Stimulated activated naive CD8-positive, alpha-beta T cell treated with anti-CD3 and anti-CD28 coated beads, Interleukin-15, Interleukin-2, amounts not matched to agents 100 ng/mL and 50 ng/mL, for 24 hours (primary cell): Measurements from ENCODE around the gene CDC42EP5.

Experiments used
- H3K27ac Mint-ChIP-seq: one replicate; pipeline ENCODE4 v1.8.0; 2021; ENCODE audit warnings: mild to moderate bottlenecking, mixed read lengths
- H3K27me3 Mint-ChIP-seq: one replicate; pipeline ENCODE4 v1.8.0; 2021; ENCODE audit warnings: mixed read lengths
- H3K36me3 Mint-ChIP-seq: one replicate; pipeline ENCODE4 v1.8.0; 2021; ENCODE audit warnings: low read depth, mixed read lengths
- H3K4me1 Mint-ChIP-seq: one replicate; pipeline ENCODE4 v1.8.0; 2021; ENCODE audit warnings: low read depth, mixed read lengths
- H3K4me3 Mint-ChIP-seq: one replicate; pipeline ENCODE4 v1.8.0; 2021; ENCODE audit warnings: mild to moderate bottlenecking, mixed read lengths
- H3K9me3 Mint-ChIP-seq: one replicate; pipeline ENCODE4 v1.8.0; 2021; ENCODE audit warnings: mixed read lengths

CDC42EP5 gene

DNA sequence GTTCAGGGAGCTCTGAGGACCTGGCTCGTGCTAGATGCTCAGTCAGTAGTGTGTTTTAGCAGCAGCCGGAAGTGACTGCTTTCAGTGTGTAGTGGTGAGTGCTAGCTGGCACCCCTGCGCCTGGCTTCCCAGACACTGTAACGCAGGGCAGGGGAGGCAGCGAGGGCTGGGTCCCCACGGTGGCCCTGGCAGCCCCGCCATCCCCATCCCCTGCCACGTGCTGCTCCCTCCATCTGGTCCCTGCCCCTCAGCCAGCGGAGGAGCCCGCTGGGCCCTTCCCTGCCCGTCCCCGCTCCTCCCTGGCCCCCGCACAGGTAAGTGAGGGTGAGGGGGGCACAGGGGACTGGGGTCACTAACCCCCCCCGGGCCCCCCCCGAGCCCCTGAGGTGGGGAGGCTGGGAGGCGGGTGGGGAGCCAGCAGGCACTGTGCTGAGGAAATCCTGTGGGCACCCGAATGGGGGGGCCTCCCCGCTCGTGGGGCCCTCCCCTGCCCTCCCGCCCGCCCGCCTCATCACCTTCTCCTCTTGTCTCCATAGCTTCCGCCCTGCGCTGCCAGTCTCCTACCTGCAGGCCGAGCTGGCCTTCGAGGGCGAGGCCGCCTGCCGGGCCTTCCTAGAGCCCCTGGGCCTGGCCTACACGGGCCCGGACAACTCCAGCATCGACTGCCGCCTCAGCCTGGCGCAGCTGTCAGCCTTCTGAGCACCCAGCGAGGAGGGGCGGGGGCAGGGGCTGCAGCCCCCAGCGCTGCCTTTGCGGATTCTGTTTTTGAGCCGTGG is 12.7 kb downstream of the CDC42EP5 start:
- Mint-ChIP-seq H3K4me1 (peaks cover 34% of the 10 kb centered on the region), H3K9me3 (no peaks in the 10 kb centered on the region), H3K4me3 (no peak overlapping the region), H3K36me3 (peaks cover 34% of the 10 kb centered on the region), H3K27ac (peak overlapping the region; percentile 4), H3K27me3 (no peaks in the 10 kb centered on the region)

DNA sequence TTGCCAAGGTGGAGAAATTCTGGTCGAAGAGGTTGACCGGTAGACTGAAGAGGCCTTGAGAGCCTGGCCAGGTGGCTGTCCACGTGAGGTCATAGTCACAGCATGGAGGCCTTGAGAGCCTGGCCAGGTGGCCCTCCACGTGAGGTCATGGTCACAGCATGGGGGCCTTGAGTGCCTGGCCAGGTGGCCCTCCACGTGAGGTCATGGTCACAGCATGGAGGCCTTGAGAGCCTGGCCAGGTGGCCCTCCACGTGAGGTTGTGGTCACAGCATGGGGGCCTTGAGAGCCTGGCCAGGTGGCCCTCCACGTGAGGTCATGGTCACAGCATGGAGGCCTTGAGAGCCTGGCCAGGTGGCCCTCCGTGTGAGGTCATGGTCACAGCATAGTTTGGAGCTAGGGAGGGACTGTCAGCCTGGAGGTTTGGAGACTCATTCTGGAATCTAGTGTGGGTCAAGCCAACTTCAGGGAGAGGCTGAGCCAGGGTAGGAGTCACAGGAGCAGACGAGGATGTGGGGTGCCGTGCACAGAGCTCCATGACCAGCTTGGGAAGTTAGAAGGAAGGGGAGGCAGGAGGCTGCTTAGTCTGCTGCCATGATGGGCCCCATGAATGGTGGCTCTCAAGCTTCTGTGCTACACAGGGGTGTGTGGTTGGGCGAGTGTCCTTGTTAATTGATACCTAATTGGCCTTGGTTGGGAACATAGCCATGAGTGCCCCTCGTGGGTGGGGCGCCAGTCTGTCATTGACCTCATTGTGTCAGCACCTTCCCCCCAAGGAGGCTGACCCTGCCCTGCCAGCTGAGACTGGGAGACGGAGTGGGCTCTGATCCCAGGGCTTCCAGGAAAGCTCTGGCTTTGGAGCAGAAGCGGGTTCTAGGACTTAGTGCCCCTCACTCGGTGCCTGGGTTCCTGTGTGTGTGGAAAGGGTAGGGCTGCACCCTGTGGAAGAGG is 13.5 kb downstream of the CDC42EP5 start:
- Mint-ChIP-seq H3K4me1 (peaks cover 31% of the 10 kb centered on the region), H3K36me3 (peaks cover 41% of the 10 kb centered on the region), H3K4me3 (no peak overlapping the region), H3K9me3 (no peaks in the 10 kb centered on the region), H3K27ac (peak overlapping the region; percentile 87), H3K27me3 (no peaks in the 10 kb centered on the region)

DNA sequence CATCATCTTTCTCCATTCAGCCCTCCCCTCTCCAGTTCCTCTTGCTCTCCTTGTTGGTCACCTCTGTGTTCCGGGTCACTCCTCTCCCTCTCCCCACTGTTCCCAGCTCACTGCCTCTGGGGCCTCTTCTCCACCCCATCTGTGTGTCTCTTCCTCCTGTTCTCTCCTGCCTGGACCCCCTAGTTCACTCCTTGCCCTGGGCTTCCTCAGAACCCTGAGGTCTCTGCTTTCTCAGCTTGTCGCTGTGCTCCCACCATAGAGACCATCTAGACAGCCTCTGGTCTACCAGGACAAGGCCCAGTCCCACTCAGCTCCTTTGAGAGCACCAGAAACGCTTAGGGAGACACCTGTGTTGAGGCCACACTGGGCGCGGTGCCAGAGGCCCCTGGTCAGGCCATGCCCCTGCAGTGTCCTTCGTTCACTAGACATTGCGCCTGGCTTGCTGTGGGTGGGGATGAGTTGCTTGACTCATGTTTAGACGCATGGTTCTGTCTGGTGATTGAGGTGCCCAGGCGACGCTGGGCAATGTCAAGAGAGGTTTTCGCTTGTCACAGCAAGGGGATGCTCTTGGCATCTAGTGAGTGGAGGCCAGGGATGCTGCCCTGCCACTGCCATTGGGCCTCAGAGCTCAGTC is 14.3 kb downstream of the CDC42EP5 start:
- Mint-ChIP-seq H3K27ac (no peak overlapping the region), H3K36me3 (peaks cover 46% of the 10 kb centered on the region), H3K27me3 (no peaks in the 10 kb centered on the region), H3K9me3 (no peaks in the 10 kb centered on the region), H3K4me1 (peaks cover 23% of the 10 kb centered on the region), H3K4me3 (no peak overlapping the region)

DNA sequence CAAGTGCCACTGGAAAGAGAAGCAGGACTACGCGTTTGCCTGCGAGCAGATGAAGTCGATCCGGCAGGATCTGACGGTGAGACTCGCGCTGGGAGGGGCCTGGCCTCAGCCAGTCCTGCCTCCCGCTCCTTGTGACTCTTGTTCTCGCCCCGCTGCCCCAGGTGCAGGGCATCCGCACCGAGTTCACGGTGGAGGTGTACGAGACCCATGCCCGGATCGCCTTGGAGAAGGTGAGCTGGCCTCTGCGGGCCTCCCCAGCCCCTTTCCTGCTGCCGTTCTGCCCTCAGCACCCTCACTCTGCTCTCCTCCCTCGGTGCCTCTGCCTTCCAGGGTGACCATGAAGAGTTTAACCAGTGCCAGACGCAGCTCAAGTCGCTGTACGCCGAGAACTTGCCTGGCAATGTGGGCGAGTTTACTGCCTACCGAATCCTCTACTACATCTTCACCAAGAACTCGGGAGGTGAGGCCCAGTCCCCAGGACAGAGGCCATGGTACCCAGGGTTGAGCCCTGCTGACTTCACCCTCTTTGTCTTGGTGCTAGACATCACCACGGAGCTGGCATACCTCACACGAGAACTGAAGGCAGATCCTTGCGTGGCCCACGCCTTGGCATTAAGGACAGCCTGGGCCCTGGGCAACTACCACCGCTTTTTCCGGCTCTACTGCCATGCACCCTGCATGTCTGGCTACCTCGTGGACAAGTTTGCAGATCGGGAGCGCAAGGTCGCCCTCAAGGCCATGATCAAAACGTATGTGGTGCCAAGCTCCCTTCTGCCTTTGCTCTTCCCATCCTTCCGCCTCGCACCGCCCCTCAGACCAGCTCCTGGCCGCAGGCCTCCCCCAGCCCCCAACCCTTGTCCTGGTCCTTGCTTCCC is 15.1 kb downstream of the CDC42EP5 start:
- H3K27me3 Mint-ChIP-seq = no peaks in the 10 kb centered on the region
- H3K4me3 Mint-ChIP-seq = no peak overlapping the region
- H3K27ac Mint-ChIP-seq = peak overlapping the region; percentile 8
- H3K9me3 Mint-ChIP-seq = no peaks in the 10 kb centered on the region
- peaks cover 52% of the 10 kb centered on the region for H3K36me3 Mint-ChIP-seq
- peaks cover 20% of the 10 kb centered on the region for H3K4me1 Mint-ChIP-seq

DNA sequence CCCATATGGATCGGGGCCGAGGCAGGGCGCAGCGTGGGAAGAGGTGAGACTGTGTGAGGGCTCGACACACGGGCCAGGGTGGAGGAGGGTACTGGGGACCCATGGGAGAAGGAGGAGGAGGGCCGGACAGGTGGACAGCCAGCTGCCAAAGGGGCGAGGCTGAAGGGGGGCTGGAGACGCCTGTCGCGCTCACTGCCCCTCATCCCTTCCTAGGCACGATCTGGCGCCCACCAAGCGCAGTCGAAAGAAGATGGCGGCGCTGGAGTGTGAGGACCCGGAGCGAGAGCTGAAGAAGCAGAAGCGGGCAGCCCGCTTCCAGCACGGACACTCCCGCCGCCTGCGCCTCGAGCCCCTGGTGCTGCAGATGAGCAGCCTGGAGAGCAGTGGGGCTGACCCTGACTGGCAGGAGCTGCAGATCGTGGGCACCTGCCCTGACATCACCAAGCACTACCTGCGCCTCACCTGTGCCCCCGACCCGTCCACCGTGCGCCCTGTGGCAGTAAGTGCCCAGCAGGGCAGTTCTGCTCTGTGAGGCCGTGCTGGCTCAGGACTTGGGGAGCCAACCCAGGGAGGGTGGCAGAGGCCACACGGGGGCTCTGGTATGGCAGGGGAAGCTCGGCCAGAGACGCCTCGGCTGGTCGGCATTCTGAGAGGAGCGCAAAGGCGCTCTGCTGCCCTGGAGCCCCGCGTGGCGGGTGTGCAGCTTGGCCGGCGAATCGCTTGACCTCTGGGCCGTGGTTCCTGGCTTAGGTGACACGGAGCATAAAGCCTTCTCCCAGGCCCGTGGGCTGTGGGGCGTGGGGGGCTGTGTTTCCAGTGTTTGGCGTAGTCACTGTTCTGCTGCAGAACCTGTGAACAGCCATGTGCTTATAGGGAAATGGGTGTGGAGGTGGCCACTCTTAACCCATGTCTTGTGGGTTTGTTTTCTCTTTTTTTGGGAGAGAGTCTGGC is 16.4 kb downstream of the CDC42EP5 start:
- Mint-ChIP-seq H3K9me3 (no peaks in the 10 kb centered on the region), H3K4me1 (peaks cover 18% of the 10 kb centered on the region), H3K27me3 (no peaks in the 10 kb centered on the region), H3K36me3 (peaks cover 60% of the 10 kb centered on the region), H3K4me3 (no peak overlapping the region), H3K27ac (no peak overlapping the region)

DNA sequence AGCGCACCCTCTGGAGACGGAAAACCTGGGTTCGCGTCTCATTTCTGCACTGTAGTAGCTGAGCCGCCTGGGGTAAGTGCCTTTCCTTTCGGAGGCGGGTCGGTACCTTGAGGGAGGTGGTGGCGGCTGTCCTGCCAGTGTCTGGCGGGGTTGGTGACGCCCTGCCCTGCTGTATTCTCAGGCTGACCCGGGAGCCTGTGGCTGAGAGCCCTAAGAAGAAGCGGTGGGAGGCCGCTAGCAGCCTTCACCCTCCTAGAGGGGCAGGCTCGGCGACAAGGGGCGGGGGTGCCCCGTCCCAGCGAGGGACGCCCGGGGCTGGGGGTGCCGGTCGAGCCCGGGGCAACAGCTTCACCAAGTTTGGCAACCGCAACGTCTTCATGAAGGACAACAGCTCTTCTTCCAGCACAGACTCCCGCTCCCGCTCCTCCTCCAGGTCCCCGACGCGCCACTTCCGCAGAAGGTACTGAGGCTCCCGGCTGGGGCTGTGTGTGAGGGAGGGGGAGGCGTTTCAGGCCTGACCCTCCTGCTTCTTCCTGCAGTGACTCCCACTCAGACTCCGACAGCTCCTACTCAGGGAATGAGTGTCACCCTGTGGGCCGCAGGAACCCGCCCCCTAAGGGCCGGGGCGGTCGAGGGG is 17.2 kb downstream of the CDC42EP5 start:
- peaks cover 21% of the 10 kb centered on the region for H3K4me1 Mint-ChIP-seq
- H3K36me3 Mint-ChIP-seq = peaks cover 63% of the 10 kb centered on the region
- no peak overlapping the region for H3K4me3 Mint-ChIP-seq
- no peaks in the 10 kb centered on the region for H3K9me3 Mint-ChIP-seq
- H3K27me3 Mint-ChIP-seq = no peaks in the 10 kb centered on the region
- H3K27ac Mint-ChIP-seq = no peak overlapping the region

DNA sequence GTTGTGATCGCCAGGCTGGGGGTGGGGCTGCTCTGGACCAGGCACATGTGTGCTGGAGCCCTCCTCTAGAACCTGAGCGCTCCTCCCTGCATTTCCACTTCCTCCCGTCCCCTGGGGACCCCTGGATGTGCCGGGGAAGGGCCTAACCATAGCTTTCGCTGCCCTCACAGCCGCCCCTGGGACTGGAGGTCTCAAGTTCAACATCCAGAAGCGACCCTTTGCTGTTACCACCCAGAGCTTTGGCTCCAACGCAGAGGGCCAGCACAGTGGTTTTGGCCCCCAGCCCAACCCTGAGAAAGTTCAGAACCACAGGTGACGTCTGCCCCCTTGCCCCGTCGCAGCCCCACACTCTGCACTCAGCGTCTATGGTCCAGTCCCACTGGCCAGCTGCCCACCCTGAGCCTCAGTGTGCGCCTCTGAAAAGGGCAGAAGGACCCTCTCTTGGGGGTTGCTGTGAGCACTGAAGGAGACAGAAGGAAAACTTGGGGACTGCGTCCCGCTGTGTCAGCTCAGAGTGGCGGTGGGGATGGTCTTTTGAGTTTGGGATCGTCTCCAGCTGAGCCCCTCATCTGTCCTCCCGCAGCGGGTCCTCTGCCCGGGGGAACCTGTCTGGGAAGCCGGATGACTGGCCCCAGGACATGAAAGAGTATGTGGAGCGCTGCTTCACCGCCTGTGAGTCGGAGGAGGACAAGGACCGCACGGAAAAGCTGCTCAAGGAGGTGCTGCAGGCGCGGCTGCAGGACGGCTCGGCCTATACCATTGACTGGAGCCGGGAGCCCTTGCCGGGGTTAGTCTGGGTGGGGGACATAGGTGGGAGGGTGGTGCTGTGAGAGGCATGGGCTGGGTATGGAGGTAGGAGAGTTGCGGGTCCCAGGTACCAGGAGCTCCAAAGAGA is 18.1 kb downstream of the CDC42EP5 start:
- no peaks in the 10 kb centered on the region for H3K9me3 Mint-ChIP-seq
- H3K27ac Mint-ChIP-seq = no peak overlapping the region
- H3K4me3 Mint-ChIP-seq = no peak overlapping the region
- peaks cover 30% of the 10 kb centered on the region for H3K4me1 Mint-ChIP-seq
- H3K36me3 Mint-ChIP-seq = peaks cover 72% of the 10 kb centered on the region
- no peaks in the 10 kb centered on the region for H3K27me3 Mint-ChIP-seq

DNA sequence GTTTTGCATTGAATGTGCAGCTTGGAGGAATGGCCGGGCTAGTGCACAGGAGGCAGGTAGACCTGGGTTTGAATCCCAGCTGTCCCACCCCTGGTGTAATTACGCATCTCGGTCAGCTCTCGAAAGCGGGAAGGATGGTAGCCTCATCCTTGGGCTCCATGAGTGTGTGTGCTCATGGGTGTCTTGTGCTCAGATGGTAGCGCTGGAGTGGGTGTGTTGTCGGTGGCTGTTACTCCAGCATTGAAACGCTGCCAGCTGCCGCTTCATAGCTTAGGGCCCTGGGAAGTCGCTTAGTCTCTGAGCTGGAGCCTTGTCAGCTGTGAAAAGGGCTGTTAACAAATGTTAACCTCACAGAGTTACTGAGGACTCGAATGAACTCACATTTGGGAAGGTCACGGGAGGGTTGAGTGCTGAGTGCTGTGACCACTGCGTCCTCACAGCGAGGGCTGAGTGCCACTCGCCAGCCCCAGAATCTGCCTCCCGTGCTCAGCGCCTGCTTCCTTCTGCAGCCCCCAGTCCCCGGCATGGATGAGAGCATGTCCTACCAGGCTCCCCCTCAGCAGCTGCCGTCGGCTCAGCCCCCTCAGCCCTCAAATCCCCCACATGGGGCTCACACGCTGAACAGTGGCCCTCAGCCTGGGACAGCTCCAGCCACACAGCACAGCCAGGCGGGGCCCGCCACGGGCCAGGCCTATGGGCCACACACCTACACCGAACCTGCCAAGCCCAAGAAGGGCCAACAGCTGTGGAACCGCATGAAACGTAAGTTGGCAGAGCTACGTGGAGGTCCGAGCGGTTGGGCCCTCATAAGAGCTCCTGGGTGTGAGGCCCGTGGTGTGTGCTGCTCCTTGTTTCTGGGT is 18.9 kb downstream of the CDC42EP5 start:
- Mint-ChIP-seq H3K9me3 (no peaks in the 10 kb centered on the region), H3K4me3 (no peak overlapping the region), H3K36me3 (peaks cover 71% of the 10 kb centered on the region), H3K4me1 (peaks cover 29% of the 10 kb centered on the region), H3K27me3 (no peaks in the 10 kb centered on the region), H3K27ac (no peak overlapping the region)

DNA sequence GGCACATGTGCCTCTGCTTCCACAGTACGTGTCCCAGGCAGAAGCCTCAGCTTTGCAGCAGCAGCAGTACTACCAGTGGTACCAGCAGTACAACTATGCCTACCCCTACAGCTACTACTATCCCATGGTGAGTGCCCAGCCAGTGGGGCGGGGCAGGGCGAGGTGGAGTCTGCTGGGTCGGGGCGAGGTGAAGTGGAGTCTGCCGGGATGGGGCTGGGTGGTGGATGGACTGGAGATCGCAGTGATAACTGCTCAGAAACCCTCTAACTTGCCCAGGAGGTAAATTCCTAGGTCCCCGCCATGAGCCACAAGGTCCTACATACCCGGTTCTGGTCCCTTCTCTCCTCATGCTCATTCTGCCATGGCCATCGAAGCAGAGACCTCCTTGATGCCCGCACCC is 20.5 kb downstream of the CDC42EP5 start:
- Mint-ChIP-seq H3K4me3 (no peak overlapping the region), H3K9me3 (no peaks in the 10 kb centered on the region), H3K36me3 (peaks cover 60% of the 10 kb centered on the region), H3K4me1 (peaks cover 30% of the 10 kb centered on the region), H3K27ac (no peak overlapping the region), H3K27me3 (no peaks in the 10 kb centered on the region)

DNA sequence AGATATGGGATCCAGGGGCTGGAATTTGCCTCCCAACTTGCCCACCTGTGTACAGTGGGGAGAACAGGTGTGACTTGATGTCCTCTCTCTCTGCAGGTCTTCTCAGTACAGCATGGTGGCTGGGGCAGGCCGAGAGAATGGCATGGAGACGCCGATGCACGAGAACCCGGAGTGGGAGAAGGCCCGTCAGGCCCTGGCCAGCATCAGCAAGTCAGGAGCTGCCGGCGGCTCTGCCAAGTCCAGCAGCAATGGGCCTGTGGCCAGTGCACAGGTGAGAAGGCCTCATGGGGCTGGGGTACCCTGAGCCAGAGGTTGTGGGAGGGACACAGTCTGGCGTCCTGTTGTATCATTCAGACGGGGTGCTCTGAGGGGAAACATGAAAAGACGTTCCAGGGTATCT is 21.1 kb downstream of the CDC42EP5 start:
- no peaks in the 10 kb centered on the region for H3K9me3 Mint-ChIP-seq
- H3K36me3 Mint-ChIP-seq = peaks cover 63% of the 10 kb centered on the region
- H3K27ac Mint-ChIP-seq = no peak overlapping the region
- peaks cover 36% of the 10 kb centered on the region for H3K4me1 Mint-ChIP-seq
- no peak overlapping the region for H3K4me3 Mint-ChIP-seq
- no peaks in the 10 kb centered on the region for H3K27me3 Mint-ChIP-seq

DNA sequence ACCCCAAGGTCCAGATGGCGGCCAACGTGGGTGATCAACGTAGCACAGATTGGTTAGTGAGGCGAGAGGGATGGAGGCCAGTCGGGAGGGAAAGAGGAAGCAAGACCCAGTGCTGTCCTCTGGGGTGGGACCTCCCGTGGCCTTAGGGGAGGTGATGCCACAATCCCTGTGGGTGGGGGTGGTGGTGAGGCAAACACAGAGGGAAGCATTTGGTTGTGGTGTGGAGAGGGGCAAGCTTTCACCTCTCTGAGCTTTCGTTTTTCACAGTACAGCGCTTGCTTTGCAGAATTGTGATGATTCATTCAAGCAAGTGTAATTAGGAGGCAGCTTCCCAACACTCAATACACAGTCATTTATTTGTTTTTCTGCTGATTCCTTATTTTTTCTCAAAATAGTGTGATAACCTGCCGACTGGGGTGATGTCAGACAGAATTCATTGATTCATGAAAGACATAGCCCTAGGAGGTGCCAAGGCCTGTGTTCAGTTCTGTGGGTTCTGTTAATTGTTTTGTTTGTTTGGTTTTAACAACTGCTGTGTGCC is 21.7 kb downstream of the CDC42EP5 start:
- Mint-ChIP-seq H3K9me3 (no peaks in the 10 kb centered on the region), H3K27ac (peak overlapping the region; percentile 89), H3K4me3 (peak overlapping the region; percentile 97), H3K36me3 (peaks cover 66% of the 10 kb centered on the region), H3K27me3 (no peaks in the 10 kb centered on the region), H3K4me1 (peaks cover 40% of the 10 kb centered on the region)
